Left colon (tissue), 2 donors: ENCODE results near the gene IPCEF1. TPM values are rescaled to one million over a fixed set of nuclear protein-coding genes. Genes with fewer than 3 reads are reported as not detected.
"Not testable (repeated sequence)": the region's sequence is repeated elsewhere in the genome, so short reads cannot be mapped to it uniquely, and the experiment has no call there.

Experiments used
- ATAC-seq: fragments of 200-7000 bp; cut with Tn5 transposase; one replicate; pipeline ENCODE4 v1.9.1; 2020; ENCODE audit warnings: mild to moderate bottlenecking, moderate library complexity
- DNase-seq, 2 donors: peaks; one replicate each; pipeline ENCODE4 v3.0.0-alpha.2; 2020
- intact Hi-C, 2 donors: fragments of 100-400 bp; cut with DNase I in 1 of 2; cut with micrococcal nuclease in 1 of 2; formaldehyde crosslinking; loops; one replicate each; pipeline versions ENCODE4 v1.11.2 to v1.14.0; 2022; cut with DNase I, micrococcal nuclease
- total RNA-seq, 2 donors: library from RNA; stranded (reverse); fragmentation: NEBNext Ultra II Directional; extraction: Animal tissue kit (Norgen Biotek cat#: 25700); gene quantifications; one replicate each; pipeline ENCODE4 v1.2.1, GENCODE V29; 2021
- donor health status: DM: no; HTN: no; CAD: no.
- donor health status: DM: yes; HTN: yes; CAD: no.

Gene IPCEF1
- total RNA-seq, 2 donors from 2014 or later, result 1.2 to 1.8 TPM

DNA sequence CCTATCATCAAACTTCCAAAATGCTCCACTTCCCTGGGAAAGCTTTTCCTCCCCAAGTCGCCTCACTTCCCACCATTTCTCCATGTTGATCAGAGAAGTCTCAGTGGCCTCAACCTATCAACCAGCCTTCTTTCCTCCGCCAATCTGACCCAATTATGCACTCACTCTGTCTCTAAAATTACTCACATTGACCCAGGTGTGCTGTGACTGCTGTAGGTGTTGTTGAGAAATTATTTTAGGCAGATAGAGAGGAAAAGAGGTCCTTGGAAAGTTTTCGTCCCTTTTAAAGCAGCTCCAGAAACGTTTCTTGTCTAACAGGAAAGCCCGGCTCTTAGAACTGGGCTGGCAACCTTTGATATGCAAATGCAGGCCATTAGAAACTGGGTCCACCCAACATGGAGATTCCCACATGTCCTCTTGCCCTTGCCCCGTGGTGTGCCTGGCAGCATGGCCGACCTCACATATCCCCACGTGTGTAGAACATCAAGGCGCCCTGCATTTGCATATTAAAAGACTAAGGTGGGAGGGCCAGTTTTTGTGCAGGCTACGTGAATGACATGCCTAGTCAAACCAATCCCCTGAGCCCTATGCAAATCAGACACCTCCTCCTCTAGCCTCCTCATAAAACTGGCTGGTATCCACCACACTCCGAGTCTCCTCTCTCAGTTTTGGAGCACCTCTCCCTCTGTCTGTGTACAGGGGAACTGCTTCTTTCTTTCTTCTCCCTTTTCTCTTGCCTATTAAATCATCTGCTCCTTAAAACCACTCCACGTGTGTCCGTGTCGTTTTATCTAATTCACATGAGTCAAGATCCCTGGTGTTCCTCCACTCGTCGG is 12.9 kb downstream of the IPCEF1 start:
- intact Hi-C loops, result no loop called here
- ATAC-seq (peak; percentile 96), DNase-seq (peak; percentile 72 to 86)

DNA sequence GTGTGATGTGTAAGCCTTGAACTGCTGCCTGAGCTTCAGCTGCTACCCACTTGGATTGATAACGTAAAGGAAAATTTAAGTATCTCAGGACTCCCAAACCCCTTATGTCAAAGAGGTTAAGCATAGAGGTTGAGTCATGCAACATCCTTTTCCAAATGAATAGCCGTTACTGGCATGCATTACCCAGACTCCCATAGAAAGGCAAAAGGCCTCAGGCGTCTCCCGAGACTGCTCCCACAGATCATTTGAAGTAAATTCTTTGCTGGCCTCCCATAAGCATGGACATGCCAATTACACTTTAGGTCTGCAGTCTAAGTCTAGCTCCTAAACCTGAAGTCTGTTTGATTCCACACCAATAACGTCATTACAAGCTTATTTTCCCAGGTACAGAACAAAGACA is 14.7 kb downstream of the IPCEF1 start:
- ATAC-seq, result no peak
- intact Hi-C loops, result no loop called here

DNA sequence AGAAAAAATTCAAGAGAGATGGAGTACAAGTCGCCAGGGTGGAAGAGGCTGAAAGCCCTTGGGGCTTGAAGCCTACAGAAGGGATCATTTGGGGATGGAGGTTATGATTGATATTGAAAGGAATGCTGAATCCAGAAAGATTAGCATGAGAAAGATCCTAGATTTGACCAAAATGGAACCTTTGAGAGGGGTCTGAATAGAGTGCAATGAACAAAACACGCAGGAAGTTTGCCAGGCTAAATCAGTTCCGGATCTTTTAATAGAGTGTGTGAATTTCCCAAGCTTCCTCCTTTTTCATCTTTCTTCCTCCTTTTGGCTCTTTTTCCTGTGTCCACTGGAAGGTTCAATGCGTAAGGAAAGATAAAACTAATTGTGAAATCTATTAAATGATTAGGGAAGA is 15.3 kb downstream of the IPCEF1 start:
- no peak for ATAC-seq
- intact Hi-C loops, result no loop called here
- no peak for DNase-seq

More for the DNA sequence above, 14.7 kb downstream of the IPCEF1 start:
- no peak for DNase-seq

DNA sequence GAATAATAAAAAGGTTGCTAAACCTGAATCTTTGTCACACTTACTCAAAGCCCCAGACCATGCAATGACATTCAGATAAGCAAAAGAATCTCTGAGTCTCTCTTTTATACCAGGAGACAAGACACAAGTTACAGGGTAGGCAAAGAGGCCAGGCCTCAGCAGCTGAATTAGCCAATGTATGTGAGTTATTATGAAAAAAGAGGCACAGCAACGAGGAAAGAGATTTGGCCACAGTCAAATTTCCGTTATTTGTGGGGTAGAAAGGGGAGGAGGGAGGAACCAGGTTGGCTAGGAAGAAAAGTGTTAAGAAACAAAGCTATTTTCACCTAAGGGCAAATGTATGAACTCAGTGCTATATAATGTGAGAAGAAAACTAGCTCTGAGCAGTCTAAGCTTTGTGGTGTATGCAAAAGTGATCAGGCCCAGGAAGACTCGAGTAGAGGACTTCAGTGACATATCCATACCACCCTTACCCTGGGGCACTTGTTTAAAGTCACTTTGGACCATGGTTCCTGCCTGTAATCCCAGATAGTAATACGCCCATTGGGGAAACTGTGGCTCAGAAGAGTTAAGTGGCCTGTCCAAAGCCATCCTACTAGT is 19.1 kb downstream of the IPCEF1 start:
- no peak for DNase-seq
- intact Hi-C loops, result no loop called here
- ATAC-seq, result no peak

DNA sequence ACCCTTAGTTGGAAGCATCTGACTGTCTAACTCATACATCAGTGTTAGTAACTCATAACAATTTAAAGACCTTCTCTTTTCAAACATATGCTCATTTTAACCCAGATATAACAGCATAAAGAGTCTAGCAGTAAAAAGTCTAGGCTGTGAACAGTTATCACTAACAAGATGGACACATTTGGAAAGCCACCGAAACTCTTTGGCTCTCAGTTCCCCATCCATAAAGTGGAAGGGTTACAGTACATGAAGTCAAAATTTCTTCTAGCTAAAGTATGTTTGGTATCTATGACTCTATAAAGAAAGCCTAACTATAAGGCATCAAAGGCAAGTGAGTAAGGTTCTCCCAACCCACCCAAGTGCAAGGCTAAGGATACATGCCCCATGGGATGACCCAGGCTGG is 22.5 kb downstream of the IPCEF1 start:
- intact Hi-C loops, ATAC-seq, DNase-seq: not testable (repeated sequence)

DNA sequence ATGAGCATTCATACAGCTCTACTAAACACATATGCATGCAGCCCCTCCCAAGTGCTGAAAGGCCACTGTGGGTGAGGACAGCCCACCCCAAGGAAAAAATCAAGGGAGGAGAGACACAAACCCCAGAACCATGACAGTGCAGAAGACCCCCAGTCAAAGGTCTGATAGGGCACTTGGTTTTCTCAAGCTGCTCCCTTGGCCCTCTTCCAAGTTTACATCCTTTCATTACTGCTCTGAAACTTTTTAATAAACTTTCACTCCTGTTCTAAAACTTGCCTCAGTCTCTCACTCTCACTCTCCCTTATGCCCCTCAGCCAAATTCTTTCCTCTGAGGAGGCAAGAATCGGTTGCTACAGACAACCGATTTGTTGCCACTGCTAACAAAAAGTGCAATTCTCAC is 24.9 kb downstream of the IPCEF1 start:
- intact Hi-C loops, result no loop called here
- ATAC-seq (no peak), DNase-seq (no peak)

DNA sequence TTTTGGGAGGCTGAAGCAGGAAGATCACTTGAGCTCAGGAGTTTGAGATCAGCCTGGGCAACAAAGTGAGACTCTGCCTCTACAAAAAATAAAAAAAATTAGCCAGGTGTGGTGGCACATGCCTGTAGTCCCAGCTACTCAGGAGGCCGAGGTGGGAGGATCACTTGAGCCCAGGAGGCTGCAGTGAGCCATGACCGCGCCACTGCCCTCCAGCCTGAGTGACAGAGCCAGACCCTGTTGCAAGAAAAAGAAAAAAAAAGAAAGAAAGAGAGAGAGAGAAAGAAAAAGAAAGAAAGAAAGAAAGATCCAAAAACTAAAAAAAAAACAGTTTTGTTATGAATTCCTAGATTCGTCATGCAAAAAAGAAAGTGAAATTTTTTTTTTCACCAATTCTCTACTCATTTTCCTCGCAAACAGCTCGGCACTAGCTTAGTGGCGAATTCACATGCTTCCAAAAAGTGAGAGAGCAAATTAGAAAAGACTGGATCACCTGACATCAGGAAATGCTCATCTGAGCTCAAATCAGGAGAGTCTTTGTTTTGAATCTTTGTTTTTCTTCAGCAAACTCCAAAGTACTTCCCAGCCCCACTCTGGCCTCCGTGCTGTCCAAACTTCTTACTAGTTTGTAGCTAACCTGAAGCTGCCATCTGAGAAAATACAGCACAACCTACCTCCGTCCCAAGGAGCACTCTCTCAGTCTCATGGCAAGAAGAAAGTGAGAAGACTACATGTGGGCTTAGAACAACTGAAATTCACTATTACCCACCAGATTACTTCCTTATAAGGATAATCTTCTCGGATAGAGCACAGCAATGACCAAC is 27.0 kb downstream of the IPCEF1 start:
- intact Hi-C loops, result no loop called here
- ATAC-seq (no peak), DNase-seq (no peak)

DNA sequence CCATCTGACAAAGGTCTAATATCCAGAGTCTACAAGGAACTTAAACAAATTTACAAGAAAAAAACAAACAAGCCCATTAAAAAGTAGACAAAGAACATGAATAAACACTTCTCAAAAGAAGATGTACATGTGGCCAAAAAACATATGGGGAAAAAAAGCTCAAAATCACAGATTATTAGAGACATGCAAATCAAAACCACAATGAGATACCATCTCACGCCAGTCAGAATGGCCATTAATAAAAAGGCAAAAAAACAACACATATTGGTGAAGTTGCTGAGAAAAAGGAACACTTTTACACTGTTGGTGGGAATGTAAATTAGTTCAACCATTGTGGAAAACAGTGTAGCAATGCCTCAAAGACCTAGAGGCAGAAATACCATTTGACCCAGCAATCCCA is 29.3 kb downstream of the IPCEF1 start:
- DNase-seq, ATAC-seq, intact Hi-C loops: not testable (repeated sequence)

DNA sequence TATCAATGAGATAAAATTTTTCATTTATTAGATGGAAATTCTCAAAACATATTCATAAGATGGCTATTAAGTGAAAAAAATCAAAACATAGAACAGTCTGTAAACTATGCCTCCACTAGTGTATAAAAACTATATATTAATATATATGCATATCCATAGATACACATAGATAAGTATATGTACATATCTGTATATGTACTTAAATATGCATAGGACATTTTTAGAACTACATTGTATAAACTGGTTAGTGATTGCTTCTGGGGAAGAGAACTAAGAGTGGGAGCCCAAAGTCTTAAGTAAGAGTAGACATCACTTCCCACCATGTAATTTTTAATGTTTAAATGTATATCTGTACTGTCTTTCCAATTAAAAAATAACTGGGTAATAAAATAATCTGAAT is 31.5 kb downstream of the IPCEF1 start:
- intact Hi-C loops, result no loop called here
- ATAC-seq (no peak), DNase-seq (no peak)

DNA sequence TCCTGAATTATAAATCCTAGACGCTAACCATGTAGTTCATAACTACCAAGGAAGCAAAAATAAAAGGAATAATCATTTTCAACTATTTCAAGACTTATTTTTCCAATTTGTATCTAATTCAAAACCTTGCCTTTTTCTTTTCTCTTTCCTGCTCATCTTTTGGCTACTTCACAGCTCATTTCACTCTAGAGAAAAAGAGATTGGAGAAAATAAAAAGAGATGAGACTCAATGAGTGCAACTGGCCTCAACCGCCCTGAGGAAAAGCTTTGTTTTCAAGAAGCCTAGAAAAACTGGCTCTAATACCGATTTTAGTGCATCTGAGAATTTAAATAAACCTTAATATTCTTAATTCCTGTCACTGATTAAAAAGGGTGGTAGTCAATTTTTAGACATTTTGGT is 36.4 kb downstream of the IPCEF1 start:
- intact Hi-C loops, result no loop called here
- no peak for ATAC-seq
- DNase-seq, result no peak

DNA sequence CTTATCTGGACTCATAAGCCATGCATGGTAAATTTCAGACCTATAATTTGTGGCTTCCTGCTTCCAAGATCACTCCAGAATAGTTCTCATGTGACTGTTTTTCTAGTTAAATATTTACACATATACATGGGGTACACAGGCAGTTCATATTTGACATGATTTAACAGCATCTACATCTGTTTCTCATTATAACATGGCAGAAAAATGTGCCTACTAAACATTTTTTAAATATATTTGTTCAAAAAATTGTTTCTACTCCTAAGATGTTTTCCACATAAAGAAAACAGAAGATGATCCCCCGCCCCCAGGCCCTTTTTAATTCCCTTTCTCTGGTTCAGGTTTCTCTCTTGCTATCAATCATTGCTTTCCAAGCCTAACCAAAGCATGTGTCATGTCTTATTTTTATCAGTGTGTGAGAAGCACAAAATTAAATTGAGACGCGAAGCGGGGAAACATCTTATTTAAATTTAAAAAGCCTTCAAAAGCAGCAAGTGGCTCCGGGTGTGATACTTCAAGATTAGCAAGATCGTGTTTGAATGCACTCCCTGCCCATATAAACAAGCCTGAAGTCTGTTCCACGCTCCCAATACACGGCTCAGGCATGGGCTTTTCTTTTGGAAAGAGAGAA is 37.3 kb downstream of the IPCEF1 start:
- peak; percentile 59 for ATAC-seq
- no peak for DNase-seq
- intact Hi-C loops, result no loop called here

DNA sequence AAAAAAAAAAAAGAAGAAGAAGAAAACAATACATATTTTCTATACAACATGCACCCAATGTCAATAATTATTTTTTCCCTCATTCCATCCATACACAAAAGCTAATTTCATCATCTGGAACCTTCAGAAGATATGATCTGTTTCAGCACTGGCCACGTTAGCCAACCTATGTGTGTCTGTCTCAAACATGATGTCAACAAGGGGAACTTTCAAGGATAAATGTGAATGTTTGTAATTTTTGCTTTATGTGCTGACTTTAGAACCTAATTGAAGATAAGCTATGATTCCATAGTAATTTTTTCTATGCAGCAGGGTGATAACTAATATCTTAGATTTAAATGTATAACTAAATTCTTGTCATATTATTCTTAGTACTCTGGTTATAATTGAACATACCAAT is 37.9 kb downstream of the IPCEF1 start:
- intact Hi-C loops, result no loop called here
- no peak for DNase-seq
- no peak for ATAC-seq

DNA sequence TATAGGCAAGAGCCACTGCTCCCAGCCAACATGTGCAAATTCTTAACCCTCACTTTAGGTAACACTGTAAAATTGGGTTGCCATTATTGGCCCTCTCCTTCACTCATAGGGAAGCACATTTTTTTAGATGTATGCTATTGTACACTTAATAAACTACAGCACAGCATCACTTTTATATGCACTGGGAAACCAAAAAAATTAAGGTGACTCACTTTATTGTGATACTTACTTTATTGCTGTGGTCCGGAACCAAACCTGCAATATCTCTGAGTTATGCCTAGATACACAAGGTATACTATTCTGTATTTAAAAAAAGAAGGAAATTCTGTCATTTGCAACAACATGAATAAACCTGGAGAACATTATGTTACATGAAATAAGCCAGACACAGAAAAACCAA is 40.5 kb downstream of the IPCEF1 start:
- DNase-seq (no peak), ATAC-seq (no peak)
- intact Hi-C loops, result no loop called here

DNA sequence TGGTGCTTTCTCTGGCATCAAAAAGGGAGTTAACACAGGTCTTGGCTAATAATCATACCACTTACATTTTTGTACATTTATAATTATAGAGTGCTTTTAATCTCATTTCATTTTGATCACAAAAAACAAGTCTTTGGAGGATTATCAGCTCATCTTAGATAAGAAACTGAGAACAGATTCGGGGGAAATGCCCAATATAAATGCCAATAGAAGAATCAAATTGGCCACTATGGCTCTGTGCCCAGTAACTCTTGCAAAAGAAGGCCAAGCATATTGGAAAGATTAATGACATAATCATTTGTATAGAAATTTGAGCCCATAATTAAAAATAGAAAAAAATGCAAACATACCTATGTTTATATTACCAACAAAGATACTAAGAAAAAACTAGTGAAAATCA is 42.5 kb downstream of the IPCEF1 start:
- ATAC-seq (no peak), DNase-seq (no peak)
- intact Hi-C loops, result no loop called here

DNA sequence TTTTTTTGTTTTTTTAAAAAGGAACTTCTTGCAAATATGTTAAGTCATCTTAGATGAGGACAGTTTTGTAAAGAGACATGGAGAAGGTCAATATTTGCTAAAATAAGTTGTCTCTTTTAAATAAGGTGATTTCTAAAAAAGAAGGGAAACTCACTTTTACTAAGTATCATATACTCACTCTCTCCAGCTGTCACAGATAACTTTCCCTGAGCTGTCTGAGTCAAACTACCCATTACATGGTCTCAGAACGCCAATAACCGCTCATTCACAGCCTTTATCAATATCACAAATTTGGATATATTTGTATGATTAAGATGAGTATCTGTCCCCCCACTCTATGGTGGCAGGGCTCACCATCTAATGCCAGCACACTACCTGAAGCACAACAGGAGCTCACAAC is 47.6 kb downstream of the IPCEF1 start:
- DNase-seq, result no peak
- intact Hi-C loops, result no loop called here
- ATAC-seq, result no peak

DNA sequence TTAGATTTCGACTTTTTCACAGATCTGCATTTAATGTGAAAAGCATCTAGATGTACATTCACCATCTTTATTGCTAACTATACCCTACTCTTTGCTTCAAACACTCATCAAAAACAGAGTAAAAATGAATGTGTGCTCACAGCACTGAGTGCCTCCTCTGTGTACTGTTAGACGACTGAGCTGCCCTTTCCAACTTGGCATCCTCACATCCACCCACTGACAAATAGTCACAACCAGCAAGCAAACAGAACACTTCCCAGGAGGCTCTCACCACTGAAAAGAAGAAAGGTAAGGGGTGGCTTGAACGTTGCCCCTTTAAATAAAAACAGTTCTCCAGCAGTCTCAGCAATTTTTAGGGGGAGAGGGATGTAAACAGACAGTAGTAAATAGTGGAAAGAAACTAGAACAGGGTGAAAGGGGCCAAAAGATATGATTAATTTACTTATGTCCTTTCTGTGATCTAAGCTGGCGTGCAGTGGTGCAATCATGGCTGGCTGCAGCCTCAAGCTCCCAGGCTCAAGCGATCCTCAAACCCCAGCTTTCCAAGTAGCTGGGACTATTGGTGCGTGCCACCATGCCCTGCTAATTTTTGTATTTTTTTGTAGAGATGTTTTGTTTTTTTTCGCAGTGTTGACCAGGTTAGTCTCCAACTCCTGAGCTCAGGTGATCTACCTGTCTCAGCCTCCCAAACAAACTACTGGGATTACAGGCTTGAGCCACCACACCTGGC is 48.7 kb downstream of the IPCEF1 start:
- DNase-seq (no peak), ATAC-seq (no peak)
- intact Hi-C loops, result no loop called here

DNA sequence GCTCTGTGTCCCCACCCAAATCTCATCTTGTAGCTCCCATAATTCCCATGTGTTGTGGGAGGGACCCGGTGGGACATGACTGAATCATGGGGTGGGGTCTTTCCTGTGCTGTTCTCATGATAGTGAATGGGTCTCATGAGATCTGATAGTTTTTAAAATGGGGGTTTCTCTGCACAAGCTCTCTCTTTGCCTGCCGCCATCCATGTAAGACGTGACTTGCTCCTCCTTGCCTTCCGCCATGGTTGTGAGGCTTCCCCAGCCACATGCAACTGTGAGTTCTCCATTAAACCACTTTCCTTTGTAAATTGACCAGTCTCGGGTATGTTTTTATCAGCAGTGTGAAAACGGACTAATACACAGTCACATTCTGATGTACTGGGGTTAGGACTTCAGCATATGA is 49.5 kb downstream of the IPCEF1 start:
- intact Hi-C loops, ATAC-seq, DNase-seq: not testable (repeated sequence)

DNA sequence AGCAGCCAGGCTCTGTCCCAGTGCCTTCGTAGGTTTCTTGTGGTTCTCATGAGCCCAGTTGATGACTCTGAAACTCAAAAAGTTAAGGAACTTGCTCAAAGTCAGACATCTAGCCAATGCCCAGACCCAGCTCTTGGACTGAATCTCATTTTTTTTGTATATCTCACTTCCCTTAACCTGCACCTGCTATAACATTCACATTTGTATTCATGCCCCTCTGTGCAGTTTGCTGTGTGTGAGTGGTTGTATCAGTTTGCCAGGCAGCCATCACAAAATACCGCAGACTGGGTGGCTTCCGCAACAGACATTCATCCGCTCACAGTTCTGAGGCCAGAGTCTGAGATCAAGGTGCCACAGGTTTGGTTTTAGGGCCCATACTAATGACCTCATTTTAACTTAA is 49.9 kb downstream of the IPCEF1 start:
- ATAC-seq, result no peak
- intact Hi-C loops, result no loop called here
- DNase-seq, result no peak

DNA sequence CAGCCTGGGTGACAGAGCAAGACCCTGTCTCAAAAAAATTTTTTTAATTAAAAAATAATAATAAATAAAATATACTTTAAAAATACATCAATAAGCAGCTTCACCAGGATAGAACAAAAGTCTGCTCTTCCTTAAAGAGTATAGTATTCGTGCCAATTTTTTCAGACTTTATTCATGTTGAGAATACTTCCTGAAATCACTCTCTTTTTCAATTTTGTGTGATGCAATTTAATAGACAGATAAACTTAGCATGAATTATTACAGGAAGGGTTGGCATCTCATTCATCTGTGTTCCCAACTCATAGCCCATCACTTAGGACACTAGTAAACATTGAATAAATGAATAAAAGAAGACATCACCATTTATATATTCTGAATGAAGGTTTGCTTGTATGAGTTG is 52.4 kb downstream of the IPCEF1 start:
- no peak for DNase-seq
- ATAC-seq, result no peak
- intact Hi-C loops, result no loop called here
